Erythroblast (primary cell): Measurements from ENCODE around the gene DMD.

Source experiments
- GATA1 ChIP-seq: IDR thresholded peaks from 2 replicates; pipeline ENCODE4 v1.6.1; 2011; ENCODE audit warnings: low read depth, mild to moderate bottlenecking, control low read depth, low read length, moderate library complexity
- POLR2A ChIP-seq: IDR thresholded peaks from 2 replicates; pipeline ENCODE4 v1.6.1; 2011; ENCODE audit warnings: mild to moderate bottlenecking, low read length

GRCh38 chrX:33078273-33078672 is 133.1 kb downstream of the DMD start:
- TF ChIP-seq POLR2A: no peak
- TF ChIP-seq GATA1: no peak
